Measurements from ENCODE around the gene ARPIN.
"Not testable (repeated sequence)": the region's sequence is repeated elsewhere in the genome, so short reads cannot be mapped to it uniquely, and the experiment has no call there.

ARPIN gene

DNA sequence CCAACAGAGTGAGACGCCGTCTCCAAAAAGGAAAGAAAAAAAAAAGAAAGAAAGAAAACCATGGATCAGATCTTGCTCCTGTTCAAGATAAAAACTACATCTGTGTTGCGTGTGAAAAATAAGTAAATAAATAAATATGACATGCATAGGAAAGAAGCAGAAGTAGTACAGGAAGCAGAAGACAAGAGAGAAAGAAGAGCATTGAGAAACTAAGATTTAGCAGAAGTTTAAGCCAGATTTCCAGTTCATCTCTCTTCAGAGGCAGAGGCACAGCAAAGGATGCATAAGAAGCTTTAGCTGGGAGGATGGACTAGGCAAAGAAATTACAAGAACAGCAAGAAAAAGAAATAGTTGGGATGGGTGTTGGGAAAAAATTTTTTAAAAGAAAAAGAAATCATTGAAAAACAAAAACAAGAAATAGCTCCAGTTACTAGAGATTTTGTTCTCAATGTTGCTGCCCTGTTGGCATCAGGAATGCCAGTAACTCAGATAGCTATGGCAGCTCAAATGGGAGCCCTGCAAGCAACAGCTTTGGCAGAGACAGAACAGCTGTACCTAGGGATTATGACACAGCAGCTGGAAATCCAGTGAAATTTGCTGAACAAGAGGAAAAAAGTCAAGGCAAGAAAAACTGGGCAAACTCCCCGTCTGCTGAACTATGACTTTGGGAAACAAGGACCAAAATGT, 36.2 kb downstream of the ARPIN start:
- DNase-seq: peak in 1 of 2 donors; percentile 34

DNA sequence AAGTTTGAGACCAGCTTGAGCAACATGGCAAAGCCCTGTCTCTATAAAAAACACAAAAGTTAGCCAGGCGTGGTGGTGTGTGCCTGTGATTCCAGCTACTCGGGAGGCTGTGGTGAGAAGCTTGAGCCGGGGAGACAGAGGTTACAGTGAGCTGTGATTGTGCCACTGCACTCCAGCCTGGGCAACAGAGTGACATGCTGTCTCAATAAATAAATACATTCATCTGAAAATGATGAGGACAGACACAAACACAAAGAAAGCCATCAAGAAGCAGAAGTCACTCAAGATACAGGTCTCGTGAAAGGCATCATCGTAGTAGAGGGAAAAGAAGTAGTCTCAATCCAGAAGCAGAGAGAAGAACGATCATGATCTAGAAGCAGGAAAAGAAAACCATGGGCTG, 37.0 kb downstream of the ARPIN start:
- no peak for DNase-seq

DNA sequence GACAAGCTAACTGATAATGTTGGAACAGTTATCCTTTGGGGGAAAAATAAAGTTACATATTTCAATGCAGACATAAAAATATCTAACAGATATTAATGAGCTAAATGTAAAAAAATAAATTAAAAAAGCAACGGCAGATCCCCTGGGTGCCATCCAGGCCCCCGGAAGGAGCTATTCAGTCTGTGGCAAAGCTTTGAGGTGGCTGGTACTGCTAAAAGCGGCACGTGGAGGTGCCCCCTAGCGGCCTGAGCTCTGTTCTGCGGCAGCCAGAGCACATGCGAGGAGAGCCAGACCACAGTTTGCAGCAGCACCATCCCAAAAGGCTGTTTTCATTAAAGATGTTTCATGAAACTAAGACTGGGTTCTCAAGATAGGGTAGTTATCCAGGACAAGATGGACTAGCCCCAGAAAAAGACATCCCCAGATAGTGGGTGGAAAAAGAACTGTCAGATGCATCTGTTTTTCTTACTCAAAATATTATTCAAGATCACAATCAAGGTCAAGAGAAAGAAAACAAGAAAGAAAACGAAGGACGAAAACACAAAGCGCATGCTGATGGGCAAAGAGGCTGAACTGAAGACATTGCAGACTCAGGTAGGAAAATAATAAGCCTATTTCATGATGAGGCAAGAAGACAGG, 37.7 kb downstream of the ARPIN start:
- DNase-seq: peak; percentile 56 to 91

DNA sequence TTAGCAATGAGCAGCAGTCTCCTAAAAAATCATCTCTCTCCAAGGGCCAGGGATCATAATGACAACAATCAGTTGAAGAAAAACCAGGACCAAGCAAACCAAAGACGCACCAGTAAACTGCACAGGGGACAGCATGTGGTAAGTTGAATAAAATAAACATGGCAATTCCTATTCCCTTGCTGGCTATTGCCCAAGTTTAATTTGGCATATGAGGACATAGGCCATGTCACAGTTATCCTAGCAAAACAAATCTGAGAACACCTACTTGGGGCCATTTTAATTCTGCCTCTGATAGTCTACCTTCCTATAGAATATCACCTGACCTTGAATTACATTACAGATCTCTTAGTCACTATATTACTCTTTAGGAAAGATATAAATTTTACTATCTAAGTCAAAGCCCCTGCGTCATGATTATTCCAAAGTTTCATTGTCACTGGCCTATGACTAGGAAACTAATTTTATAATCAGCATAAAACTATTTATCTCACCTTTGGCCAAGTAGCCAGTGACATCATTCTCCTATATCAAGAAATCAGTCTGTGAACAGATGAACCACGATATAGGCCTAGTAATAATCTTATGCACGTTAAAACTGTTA, 42.0 kb downstream of the ARPIN start:
- no peak for DNase-seq

DNA sequence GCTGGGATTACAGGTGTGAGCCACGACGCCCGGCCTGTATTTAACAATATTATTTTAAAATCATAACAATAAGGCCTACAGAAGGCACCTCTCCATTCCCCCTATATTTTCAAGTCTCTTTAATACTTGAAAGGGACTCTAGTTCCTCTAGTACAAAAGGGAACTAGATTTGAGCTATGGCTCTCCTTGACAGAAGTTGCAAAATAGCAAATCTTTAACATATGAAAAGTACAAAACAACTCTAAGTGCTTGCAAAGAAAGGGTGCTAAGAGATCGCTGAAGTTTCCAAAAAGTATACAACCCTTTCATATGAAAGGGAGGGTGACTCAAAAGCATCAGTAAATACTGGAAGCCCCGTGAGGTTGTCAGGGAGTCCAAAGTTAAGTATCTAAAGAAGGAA, 42.7 kb downstream of the ARPIN start:
- peak in 1 of 2 donors; percentile 48 for DNase-seq

DNA sequence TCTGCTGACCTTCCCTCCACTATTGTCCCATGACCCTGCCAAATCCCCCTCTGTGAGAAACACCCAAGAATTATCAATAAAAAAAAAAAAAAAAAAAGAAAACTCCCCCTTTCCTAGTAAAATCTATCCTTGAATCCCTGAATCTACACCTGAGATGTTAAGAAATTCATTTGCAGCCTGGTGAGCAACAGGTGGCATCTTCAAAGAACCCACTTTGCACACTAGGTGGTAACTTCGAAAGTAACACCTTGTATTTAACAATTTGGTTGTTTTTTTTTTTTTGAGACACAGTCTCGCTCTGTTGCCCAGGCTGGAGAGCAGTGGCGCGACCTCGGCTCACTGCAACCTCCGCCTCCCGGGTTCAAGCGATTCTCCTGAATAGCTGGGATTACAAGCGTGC, 43.3 kb downstream of the ARPIN start:
- not testable (repeated sequence) for DNase-seq

DNA sequence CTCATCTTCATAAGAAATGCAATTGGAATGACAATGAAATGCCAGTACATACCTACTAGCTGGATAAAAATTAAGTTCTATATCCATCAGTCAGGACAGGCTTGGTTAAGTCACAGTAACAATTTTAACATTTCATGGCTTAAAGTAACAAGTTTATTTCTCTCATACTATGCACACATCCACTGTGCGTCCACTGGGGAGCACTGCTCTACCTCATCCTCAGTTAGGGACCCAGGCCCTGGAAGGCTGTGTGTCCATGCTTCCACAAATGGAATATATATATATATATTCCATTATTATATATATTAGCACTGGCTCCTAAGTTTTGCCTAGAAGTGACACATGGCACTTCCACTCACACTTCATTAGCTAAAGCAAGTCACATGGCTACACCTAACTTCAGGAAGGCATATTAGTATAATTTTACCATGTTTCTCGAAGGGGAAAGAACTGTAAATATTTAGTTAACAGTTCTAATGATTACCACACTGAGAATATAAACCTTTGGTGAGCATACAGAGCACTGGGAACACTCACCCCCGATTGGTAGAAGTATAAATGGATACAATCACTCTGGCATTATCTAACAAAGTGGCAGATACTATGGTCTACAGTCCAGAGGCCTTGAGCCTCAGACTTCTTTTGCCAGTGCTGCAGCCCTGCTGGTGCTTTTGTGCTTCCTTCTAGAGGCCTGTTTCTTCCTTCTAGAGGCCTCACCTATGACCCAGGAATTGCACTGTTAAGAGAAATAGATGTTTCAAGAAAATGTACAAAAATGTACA, 47.6 kb downstream of the ARPIN start:
- DNase-seq: no peak

DNA sequence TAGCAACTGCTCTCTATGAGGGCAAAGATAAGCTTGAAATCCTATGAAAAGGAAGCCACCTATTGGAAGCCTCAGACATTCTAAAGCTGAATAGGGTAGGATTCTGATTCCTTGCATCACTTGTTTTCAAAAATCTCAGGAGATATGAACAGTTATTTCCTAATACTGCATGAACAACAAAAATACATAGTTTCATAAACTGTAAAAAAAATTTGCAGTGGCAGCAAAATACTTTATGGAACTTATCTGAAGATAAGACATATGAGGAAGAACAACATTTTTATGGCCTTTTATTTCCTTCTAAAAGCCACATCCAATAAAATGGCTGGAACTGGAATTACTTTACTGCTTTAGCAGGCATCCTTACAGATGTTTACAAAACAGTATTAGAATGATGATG, 48.8 kb downstream of the ARPIN start:
- no peak for DNase-seq

DNA sequence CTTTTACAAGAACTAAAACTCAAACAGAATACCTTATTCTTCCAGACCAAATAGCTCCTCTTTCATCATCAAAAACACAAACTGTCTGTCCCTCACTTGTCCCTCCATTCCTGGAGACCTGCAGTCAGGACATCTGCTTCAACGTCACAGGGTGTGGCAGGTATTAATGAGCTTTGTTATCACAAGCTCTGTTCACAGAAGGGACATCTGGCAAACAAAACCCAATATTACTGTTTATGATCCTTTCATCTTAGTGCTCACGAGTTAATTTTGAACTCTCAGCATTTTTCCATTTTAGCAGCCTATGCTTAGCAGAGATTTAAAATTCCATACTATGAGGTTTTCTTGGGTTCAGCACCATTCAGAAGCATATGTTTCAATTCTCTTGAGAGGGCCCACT, 51.9 kb downstream of the ARPIN start:
- DNase-seq: no peak

DNA sequence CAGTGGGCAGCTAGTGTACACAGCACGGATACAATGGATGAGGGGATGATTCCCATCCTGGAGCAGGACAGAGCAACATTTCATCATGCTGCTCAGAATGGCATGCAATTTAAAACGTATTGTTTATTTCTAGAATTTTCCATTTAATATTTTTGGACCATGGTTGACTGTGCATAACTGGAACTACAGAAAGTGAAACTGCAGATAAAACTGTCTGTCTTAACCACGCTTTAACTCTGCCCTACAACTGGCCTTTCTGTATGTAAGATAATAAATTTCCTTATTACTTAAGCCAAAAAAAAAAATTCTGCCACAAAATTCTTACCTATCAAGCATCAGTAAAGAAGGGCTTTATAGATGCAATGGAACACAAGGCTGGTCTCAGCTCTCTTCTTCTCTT, 52.3 kb downstream of the ARPIN start:
- no peak for DNase-seq

DNA sequence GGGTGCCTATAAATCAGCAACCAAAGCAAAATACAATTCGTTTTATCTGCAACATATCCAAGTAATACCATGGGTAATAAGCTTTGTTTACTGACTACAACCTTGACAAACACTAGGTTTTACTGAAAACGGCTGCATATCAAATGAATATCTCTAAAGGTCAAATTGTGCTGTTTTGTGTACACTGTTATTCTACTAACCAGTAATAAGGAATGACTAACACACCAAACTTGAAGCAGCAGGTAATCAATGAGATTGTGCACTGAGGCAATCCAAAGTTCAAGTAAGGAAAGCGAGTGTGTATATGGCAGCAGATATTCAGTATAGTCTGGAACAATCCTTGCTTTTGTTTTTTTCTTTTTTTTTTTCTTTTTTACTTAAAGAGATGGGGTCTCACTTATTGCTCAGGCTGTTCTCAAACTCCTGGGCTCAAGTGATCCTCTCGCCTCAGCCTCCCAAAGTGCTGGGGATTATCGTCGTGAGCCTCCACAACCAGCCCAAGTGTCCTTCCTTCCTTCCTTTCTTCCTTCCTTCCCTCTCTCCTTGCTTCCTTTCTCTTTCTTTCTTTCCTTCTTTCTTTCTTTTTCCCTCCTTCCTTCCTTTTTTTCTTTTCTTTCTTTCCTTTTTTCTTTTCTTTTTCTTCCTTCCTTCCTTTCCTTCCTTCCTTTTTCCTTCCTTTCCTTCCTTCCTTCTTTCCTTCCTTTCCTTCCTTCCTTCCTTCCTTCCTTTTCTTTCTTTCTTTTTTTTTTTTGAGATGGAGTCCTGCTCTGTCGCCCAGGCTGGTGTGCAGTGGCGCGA, 53.9 kb downstream of the ARPIN start:
- no peak for DNase-seq

DNA sequence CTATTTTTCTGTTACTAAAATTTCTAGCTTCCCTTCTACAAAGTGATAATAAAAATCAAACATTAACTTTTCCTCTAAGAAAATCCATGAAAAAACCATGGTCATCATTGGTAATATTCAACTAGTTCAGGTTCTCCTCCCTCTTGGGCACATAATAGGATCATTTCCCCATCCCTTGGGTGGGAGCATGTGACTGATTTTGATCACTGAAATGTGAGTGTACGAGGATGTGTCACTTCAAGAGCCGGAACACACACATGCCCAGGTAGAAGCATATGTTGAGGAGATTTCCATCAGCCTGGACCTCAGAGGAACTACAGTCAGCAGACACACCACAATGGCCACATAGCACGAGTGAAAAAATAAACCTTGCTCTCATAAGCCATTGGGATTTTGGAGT, 55.1 kb downstream of the ARPIN start:
- no peak for DNase-seq

DNA sequence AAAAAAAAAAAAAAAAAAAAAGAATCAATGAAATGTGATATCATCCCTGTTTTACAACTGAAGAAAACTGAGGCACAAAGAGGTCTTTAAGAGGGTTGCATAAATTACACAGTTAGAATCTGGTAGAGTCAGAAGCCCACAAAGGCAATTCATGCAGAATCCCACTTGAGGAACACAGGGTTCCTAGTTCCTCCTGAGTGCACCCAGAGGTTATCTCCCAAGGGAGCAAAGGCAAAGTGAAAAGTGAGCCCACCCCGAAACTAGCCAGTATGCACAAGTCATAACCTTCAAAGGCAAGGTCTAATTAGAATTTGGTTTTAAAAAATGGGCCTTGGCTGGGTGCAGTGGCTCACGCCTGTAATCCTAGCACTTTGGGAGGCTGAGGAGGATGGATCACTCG, 56.8 kb downstream of the ARPIN start:
- DNase-seq: no peak

DNA sequence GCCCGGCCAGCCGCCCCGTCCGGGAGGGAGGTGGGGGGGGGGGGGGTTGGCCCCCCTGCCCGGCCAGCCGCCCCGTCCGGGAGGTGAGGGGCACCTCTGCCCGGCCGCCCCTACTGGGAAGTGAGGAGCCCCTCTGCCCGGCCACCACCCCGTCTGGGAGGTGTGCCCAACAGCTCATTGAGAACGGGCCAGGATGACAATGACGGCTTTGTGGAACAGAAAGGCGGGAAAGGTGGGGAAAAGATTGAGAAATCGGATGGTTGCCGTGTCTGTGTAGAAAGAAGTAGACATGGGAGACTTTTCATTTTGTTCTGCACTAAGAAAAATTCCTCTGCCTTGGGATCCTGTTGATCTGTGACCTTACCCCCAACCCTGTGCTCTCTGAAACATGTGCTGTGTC, 57.9 kb downstream of the ARPIN start:
- DNase-seq: not testable (repeated sequence)

DNA sequence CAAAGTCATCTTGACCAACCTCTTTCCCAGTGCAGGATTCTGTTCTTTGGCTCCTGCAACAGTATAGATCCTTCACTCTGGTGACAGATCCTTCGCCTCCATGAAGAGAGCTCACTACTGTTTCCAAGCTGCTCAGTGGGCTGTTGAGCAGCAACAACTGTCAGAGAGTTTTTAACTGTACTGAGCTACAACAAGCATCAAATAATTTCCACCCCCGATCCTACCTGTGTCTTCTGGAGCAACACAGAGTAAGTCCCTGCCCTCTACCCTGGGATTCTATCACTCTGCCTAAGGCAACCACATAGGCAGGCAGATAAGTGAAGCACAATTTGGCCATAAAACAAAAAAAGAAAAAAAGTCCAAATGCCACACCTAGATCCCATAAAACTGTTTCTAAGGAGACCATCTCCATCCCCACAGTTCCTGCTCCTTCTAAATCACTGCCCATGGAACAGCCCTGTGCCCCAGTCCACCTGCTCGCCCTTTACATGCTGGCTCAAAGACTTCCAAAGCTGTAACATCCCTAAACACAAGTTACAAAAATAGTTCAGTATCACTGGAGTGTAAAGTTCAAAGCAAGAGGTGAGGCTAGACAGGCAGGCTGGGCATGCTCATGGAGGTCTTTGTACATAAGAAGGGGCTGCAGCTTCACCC, 60.3 kb downstream of the ARPIN start:
- no peak for DNase-seq

DNA sequence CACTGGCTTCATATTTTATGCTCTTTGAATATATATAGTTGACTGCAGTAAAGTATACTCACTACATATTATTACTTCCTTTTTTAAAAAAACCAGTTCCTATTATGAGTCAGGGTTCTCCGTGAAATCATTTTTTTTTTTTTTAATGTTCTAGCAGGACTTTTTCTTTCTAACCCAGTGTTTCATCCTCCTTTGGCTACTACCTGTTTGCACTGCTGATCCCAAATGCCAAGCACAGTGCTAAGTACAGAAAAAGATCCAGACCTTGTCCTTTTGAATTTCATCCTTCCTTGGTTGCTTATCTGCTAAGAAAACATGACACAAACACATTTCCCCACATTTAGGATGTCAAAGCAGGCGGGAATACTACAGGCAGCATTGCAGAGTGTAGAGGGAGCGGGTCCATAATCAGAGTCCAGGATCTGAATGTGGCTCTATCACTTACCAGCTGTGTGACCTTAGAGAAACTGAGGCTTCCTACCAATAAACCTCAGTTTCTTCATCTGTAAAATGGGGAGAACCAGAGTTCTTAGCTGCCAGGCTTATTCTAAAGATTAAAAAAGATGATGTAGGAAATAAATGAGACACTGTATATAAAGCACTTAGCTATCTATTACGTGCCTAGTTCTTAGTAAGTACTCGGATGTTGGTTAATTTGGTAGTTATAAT, 60.9 kb downstream of the ARPIN start:
- peak; percentile 53 to 67 for DNase-seq

DNA sequence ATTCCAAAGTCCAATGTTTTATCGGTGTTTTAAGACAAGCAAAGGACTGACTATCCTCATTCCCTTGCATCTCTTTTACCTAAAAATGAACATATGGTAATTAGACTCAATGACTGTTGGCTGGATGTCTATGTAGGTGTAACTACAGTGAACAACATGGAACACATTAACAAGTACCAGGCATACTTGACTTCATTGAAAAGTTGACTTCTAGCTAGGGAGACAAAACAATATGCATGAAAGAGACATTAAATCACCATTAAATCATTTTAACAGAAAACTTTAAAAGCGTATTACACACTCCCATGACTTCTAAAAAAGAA, 63.8 kb downstream of the ARPIN start:
- no peak for DNase-seq

DNA sequence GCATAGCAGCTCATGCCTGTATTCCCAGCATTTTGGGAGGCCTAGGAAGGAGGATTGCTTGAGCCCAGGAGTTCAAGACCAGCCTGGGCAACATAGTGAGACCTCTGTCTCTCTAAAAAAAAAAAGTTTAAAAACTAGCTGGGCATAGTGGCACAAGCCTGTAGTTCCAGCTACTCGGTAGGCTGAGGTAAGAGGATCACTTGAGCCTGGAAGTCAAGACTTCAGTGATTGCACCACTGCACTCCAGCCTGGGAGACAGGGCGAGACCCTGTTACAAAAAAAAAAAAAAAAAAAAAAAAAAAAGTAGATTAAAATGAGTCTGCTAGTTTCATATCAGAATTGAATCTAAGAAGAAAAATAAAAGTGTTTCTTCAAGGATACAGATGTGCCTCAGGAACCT, 65.7 kb downstream of the ARPIN start:
- DNase-seq: no peak

DNA sequence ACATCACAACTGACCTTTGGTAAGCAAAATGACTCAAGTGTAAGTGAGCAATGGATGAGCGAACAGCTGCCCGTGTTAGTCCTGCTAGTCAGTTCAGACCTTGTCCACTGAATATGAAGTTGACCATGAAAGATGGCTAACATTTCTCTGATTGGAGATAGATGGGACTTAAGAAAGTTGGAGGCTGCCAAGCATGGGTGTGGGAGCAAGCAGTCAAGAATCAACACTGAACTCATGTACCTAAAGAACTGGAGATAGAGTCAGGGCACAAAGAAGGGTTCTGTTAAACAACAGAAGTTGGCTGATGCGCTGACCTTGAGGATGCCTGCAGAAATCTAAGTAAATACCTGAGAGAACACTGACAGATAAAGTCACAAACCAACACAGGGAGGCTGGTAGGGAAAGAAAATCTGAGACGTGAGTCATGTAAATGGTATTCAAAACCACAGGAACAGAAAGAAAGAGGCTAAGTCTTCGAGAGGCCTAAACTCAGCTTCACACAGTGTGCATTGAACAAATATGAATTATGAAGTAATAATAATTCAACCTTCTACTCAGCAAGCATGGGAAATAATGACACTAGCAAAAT, 67.4 kb downstream of the ARPIN start:
- no peak for DNase-seq

All from inflammatory macrophage treated with lipopolysaccharide for 1 hour (primary cell).